Uterus (tissue), 2 donors: Measurements from ENCODE around the gene KCNH4.

Experiments
- CTCF ChIP-seq, 4 experiments: fragments of 200-600 bp in 2 of 4; fragments of 450-650 bp in 2 of 4; sonication (generic) in 2 of 4; IDR thresholded peaks; one replicate each; pipeline ENCODE4 v1.5.1; 2016 to 2019; ENCODE audit warnings: antibody characterized with exemption in 4 of 4, mild to moderate bottlenecking in 2 of 4, moderate library complexity in 1 of 4
- POLR2A ChIP-seq, 2 donors: fragments of 450-650 bp; IDR thresholded peaks; one replicate each; pipeline ENCODE4 v1.6.1; 2016; ENCODE audit warnings: antibody characterized with exemption in 2 of 2, mild to moderate bottlenecking in 1 of 2, moderate library complexity in 1 of 2

- TF ChIP-seq POLR2A (IDR thresholded peaks at IDR 0.05), result no peak
- TF ChIP-seq CTCF (IDR thresholded peaks at IDR 0.05), result no peak
These were observed 68.9 kb downstream of the KCNH4 start for GRCh38 chr17:42111871-42112551.
